ENCODE results near the gene CNGB1.
"Not testable (repeated sequence)": the region's sequence is repeated elsewhere in the genome, so short reads cannot be mapped to it uniquely, and the experiment has no call there.

The CNGB1 gene

GRCh38 chr16:57952909-57953308, 18.0 kb downstream of the CNGB1 start:
- no peak for DNase-seq (ENCODE audit: low read depth in 2 of 2)

- DNase-seq (ENCODE audit: low read depth in 2 of 2) = no peak
Observed at GRCh38 chr16:57951204-57951960, 19.5 kb downstream of the CNGB1 start.

DNA sequence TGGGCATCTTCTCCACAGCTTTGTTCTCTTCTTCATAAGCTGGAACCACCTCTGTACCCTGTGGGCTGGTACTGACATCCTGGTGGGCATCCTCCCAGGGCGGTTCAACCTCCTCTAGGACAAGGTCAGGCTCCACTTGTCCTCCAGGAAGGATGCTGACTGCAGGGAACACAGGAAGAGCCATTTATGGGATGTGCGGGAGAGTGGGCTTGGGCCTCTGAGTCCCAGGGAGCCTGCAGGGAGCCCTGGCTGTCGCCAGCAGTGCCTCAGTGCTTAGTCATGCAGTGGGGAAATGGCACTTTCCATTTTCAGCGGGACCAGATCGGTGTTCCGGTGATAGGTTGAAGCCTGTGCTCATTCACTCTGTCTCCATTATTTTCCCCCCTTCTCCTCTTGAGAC, 20.5 kb downstream of the CNGB1 start:
- no peak for DNase-seq (ENCODE audit: low read depth in 2 of 2)

GRCh38 chr16:57949595-57950238, 21.2 kb downstream of the CNGB1 start:
- DNase-seq (ENCODE audit: low read depth in 2 of 2) = no peak

DNA sequence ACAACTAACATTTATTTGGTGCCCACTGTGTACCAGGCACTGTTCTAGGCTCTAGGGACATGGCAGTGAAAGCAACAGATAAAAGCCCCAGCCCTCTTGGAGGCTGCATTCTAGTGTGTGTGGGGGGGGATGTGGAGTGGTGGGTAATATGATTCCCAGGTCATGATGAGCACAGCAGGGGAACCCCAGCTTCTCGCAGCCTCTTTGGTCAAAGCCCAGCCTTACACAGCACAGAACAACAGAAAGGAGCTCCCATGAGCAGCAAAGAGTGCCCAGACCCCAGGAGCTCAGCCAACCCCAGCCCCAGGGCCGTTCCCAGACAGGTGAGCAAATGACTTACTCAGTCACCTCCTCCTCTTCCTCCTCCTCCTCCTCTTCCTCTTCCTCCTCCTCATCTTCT, 21.9 kb downstream of the CNGB1 start:
- DNase-seq (ENCODE audit: low read depth in 2 of 2) = no peak

- no peak for DNase-seq (ENCODE audit: low read depth in 2 of 2)
Observed at GRCh38 chr16:57948027-57948426, 22.9 kb downstream of the CNGB1 start.

- no peak for DNase-seq (ENCODE audit: low read depth in 2 of 2)
Observed at GRCh38 chr16:57947261-57947660, 23.7 kb downstream of the CNGB1 start.

- no peak for DNase-seq (ENCODE audit: low read depth in 2 of 2)
Observed at GRCh38 chr16:57946181-57946801, 24.6 kb downstream of the CNGB1 start.

GRCh38 chr16:57945740-57946138, 25.2 kb downstream of the CNGB1 start:
- DNase-seq (ENCODE audit: low read depth in 2 of 2) = no peak

DNA sequence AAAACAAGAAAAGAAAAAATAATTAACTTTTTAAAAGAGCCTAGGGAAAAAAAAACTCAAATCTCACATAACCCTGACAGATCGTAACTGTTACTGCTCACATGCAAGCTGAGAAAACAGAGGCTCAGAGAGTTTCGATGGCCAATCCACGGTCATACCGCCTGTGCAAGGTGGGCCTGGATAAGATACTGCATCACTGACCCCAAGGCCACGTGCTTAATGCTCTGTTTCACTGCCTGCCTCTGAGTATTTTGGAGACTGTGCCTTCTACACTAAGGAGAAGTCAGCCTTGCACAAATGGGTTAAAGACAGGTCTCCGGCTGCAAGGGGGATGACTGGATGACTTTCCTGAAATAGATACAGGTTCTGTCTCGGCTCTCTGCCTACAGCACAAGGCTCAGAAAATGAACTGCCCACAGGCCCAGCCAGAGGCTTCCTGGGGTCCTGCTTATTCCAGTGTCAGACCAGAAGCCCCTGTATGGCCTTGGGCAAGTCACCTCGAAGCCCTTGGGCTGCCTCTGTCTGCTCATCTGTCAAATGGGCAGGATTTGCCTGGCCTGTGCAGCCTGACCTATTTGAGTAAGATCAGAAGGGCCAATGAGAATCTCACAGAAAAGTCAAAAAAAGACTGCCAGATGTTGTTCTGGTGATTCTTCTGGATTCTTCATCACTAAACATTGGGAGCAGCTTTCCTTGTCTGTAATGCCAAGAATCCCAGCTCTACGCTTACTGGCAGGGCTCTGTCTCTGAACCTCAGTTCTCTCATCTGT, 25.8 kb downstream of the CNGB1 start:
- DNase-seq (ENCODE audit: low read depth in 2 of 2) = no peak

- DNase-seq (ENCODE audit: low read depth in 2 of 2) = not testable (repeated sequence)
Observed at GRCh38 chr16:57943381-57943780, 27.5 kb downstream of the CNGB1 start.

DNA sequence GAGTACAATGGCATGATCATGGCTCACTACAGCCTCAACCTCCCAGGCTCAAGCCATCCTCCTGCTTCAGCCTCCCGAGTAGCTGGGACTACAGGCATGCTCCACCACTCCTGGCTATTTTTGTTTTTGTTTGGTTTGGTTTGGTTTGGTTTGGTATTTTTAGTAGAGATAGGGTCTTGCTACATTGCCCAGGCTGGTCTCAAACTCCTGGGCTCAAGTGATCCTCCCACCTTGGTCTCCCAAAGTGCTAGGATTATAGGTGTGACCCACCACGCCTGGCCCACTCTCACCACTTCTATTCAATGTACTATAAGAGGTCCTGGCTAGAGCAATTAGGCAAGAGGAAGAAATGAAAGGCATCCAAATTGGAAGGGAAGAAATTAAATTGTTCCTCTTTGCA, 29.0 kb downstream of the CNGB1 start:
- DNase-seq (ENCODE audit: low read depth in 2 of 2) = not testable (repeated sequence)

GRCh38 chr16:57941016-57941664, 29.8 kb downstream of the CNGB1 start:
- DNase-seq (ENCODE audit: low read depth in 2 of 2) = no peak

- DNase-seq (ENCODE audit: low read depth in 2 of 2) = no peak
Observed at GRCh38 chr16:57940382-57940966, 30.5 kb downstream of the CNGB1 start.

DNA sequence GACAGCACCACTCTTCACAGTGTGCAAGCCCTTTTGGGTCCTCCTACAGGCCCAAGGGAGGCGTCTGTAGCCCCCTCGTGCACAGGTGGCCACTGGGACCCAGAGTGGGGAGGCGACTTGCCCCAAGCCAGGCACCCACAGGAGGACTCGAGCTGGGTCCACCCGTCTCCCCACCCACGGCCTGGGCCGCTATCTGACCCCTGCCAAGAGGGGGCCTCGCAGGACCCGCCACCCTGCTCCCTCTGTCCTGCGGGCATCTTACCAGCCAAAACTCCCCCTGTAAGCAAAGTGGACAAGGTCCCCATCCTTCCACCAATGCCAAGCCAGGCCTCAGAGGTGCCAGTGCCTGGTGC, 31.1 kb downstream of the CNGB1 start:
- DNase-seq (ENCODE audit: low read depth in 2 of 2) = no peak

- no peak for DNase-seq (ENCODE audit: low read depth in 2 of 2)
Observed at GRCh38 chr16:57938936-57939871, 31.7 kb downstream of the CNGB1 start.

- DNase-seq (ENCODE audit: low read depth in 2 of 2) = no peak
Observed at GRCh38 chr16:57938484-57938883, 32.4 kb downstream of the CNGB1 start.

DNA sequence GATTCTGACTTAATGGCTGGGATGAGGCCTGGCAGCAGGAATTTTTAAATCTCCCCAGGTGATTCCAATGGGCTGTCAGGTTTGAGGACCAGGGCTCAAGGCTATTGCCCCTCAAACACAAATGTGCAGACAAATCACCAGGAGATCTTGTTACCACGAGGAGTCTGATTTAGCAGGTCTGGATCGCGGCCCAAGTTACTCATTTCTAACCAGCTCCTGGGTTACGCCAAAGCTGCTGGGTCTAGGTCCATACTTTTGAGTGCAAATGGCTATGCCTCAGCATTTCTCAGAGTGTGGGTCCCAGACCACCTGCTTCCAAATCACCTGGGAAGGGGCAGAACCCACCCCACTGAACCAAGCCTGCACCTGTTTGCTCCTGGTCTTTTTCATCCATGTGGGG, 33.1 kb downstream of the CNGB1 start:
- DNase-seq (ENCODE audit: low read depth in 2 of 2) = no peak

- no peak for DNase-seq (ENCODE audit: low read depth in 2 of 2)
Observed at GRCh38 chr16:57935904-57936303, 35.0 kb downstream of the CNGB1 start.

DNA sequence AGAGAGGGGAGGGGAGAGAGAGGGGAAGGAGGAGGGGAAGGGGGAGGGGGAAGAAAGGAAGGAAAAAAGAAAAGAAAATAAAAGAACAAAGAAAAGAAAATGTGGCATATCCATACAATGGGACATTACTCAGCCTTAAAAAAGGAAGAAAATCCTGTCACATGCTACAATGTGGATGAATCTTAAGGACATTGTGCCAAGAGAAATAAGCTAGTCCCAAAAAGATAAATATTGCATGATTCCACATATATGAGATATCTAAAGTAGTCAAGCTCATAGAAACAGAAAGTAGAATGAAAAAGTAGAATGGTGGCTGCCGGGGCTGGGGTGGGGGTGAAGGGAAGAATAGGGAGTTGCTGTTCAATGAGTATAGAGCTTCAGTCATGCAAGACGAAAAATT, 40.4 kb downstream of the CNGB1 start:
- DNase-seq (ENCODE audit: low read depth in 2 of 2) = no peak
